ENCODE measurements around the gene SLC7A10. TPM values are rescaled to one million over a fixed set of nuclear protein-coding genes. Genes with fewer than 3 reads are reported as not detected.

Gene SLC7A10
- polyA plus RNA-seq, 1 donor from 2014 or later, result not detected

DNA sequence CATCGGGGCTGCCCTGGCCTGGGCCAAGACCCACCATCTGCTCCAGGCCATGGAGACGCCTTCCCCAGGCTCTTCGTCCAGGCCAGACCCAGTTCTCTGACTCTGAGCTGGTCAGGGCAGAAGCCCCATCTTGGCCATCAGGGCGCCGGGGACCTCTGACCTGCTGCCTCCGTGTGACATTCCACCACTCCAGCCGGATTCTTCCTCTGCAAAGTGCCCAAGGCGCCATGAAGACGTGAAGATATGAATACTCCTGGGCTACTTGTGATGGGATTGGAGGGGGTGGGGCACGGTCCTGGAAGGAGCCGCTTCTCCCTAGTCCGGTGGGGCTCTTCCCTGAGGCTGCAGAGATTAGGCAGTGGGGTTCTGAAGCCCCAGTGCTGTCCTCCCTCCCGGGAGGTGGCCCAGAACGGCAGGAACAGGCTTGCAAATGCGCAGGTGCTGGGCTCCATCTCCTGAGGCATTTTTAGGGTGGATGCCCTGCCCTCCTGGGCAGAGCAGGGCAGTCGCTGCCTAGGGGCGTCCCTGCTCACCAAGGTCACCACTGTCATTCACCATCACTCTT lies 26.0 kb upstream of the SLC7A10 start:
- no peaks in the 10 kb centered on the region for H3K36me3 ChIP-seq (ENCODE audit: insufficient read depth, low read length)
- H2AFZ ChIP-seq (ENCODE audit: low read depth, low read length), result no peak overlapping the region
- H3F3A ChIP-seq (ENCODE audit: insufficient read depth, low read length, poor library complexity, severe bottlenecking), result no peaks in the 10 kb centered on the region
- no peak overlapping the region for H3K4me2 ChIP-seq (ENCODE audit: low read length)
- H3K9me2 ChIP-seq (ENCODE audit: insufficient read depth, low read length), result no peaks in the 10 kb centered on the region
- no peak overlapping the region for H3K27ac ChIP-seq (ENCODE audit: low read length)
- TF ChIP-seq MXI1 (conservative IDR thresholded peaks at IDR 0.05; ENCODE audit: poor library complexity, severe bottlenecking) (no peak), EZH2 (IDR thresholded peaks at IDR 0.05; ENCODE audit: borderline replicate concordance, insufficient read depth, low read length, poor library complexity, severe bottlenecking) (no peak), RAD21 (conservative IDR thresholded peaks at IDR 0.05) (no peak), POLR2AphosphoS5 (IDR thresholded peaks at IDR 0.05) (no peak), EP300 (conservative IDR thresholded peaks at IDR 0.05; ENCODE audit: poor library complexity, severe bottlenecking) (no peak), SMC3 (conservative IDR thresholded peaks at IDR 0.05; ENCODE audit: poor library complexity) (no peak), TAF1 (IDR thresholded peaks at IDR 0.05; ENCODE audit: low read depth) (no peak)
- TF ChIP-seq, protein P1, sequence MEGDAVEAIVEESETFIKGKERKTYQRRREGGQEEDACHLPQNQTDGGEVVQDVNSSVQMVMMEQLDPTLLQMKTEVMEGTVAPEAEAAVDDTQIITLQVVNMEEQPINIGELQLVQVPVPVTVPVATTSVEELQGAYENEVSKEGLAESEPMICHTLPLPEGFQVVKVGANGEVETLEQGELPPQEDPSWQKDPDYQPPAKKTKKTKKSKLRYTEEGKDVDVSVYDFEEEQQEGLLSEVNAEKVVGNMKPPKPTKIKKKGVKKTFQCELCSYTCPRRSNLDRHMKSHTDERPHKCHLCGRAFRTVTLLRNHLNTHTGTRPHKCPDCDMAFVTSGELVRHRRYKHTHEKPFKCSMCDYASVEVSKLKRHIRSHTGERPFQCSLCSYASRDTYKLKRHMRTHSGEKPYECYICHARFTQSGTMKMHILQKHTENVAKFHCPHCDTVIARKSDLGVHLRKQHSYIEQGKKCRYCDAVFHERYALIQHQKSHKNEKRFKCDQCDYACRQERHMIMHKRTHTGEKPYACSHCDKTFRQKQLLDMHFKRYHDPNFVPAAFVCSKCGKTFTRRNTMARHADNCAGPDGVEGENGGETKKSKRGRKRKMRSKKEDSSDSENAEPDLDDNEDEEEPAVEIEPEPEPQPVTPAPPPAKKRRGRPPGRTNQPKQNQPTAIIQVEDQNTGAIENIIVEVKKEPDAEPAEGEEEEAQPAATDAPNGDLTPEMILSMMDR (IDR thresholded peaks at IDR 0.05; ENCODE audit: poor library complexity, severe bottlenecking), result no peak
- H3K9ac ChIP-seq (ENCODE audit: low read length), result no peak overlapping the region
- no peaks in the 10 kb centered on the region for H3K79me2 ChIP-seq (replicated peaks; ENCODE audit: insufficient read depth, low read length)
- H3K9me3 ChIP-seq (ENCODE audit: low read length), result no peaks in the 10 kb centered on the region
- H3K27me3 ChIP-seq (ENCODE audit: insufficient read depth, low read depth, low read length), result no peaks in the 10 kb centered on the region
- no peak overlapping the region for H3K4me3 ChIP-seq (ENCODE audit: low read length)
- H4K20me1 ChIP-seq (ENCODE audit: insufficient read depth), result no peaks in the 10 kb centered on the region

DNA sequence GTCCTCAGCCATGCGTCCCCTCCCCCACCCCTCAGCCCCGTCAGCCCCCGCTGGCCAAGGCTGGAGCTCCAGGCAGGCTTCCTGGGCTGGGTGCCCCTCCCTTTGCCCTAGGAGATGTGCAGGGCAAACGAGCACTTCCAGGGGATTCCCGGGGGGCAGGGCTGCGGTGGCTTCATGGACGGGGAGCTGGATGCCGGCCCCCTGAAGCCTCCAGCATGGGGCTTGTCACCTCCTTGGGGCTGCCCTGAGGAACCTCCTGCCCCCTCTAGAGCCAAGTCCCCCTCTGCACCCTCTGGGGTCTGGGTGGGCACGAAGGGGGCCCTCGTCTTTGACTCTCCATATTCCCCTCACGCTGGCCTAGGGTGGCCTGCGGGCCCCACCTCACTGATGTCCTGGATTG lies 25.4 kb upstream of the SLC7A10 start:
- no peak overlapping the region for H3K27ac ChIP-seq (ENCODE audit: low read length)
- H2AFZ ChIP-seq (ENCODE audit: low read depth, low read length), result no peak overlapping the region
- TF ChIP-seq, protein P1 (IDR thresholded peaks at IDR 0.05; ENCODE audit: poor library complexity, severe bottlenecking), result no peak
- TF ChIP-seq, protein P2, sequence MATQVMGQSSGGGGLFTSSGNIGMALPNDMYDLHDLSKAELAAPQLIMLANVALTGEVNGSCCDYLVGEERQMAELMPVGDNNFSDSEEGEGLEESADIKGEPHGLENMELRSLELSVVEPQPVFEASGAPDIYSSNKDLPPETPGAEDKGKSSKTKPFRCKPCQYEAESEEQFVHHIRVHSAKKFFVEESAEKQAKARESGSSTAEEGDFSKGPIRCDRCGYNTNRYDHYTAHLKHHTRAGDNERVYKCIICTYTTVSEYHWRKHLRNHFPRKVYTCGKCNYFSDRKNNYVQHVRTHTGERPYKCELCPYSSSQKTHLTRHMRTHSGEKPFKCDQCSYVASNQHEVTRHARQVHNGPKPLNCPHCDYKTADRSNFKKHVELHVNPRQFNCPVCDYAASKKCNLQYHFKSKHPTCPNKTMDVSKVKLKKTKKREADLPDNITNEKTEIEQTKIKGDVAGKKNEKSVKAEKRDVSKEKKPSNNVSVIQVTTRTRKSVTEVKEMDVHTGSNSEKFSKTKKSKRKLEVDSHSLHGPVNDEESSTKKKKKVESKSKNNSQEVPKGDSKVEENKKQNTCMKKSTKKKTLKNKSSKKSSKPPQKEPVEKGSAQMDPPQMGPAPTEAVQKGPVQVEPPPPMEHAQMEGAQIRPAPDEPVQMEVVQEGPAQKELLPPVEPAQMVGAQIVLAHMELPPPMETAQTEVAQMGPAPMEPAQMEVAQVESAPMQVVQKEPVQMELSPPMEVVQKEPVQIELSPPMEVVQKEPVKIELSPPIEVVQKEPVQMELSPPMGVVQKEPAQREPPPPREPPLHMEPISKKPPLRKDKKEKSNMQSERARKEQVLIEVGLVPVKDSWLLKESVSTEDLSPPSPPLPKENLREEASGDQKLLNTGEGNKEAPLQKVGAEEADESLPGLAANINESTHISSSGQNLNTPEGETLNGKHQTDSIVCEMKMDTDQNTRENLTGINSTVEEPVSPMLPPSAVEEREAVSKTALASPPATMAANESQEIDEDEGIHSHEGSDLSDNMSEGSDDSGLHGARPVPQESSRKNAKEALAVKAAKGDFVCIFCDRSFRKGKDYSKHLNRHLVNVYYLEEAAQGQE (IDR thresholded peaks at IDR 0.05; ENCODE audit: borderline replicate concordance), result no peak
- TF ChIP-seq RAD21 (conservative IDR thresholded peaks at IDR 0.05), result no peak
- no peak for TF ChIP-seq SMC3 (conservative IDR thresholded peaks at IDR 0.05; ENCODE audit: poor library complexity)
- no peak for TF ChIP-seq EP300 (conservative IDR thresholded peaks at IDR 0.05; ENCODE audit: poor library complexity, severe bottlenecking)
- no peak for TF ChIP-seq EZH2 (IDR thresholded peaks at IDR 0.05; ENCODE audit: borderline replicate concordance, insufficient read depth, low read length, poor library complexity, severe bottlenecking)
- no peak overlapping the region for H3K4me3 ChIP-seq (ENCODE audit: low read length)
- no peak overlapping the region for H3K9ac ChIP-seq (ENCODE audit: low read length)
- no peak overlapping the region for H3K4me2 ChIP-seq (ENCODE audit: low read length)
- no peaks in the 10 kb centered on the region for H3F3A ChIP-seq (ENCODE audit: insufficient read depth, low read length, poor library complexity, severe bottlenecking)
- H4K20me1 ChIP-seq (ENCODE audit: insufficient read depth), result no peaks in the 10 kb centered on the region
- no peaks in the 10 kb centered on the region for H3K79me2 ChIP-seq (replicated peaks; ENCODE audit: insufficient read depth, low read length)
- no peaks in the 10 kb centered on the region for H3K9me3 ChIP-seq (ENCODE audit: low read length)
- no peaks in the 10 kb centered on the region for H3K36me3 ChIP-seq (ENCODE audit: insufficient read depth, low read length)
- no peaks in the 10 kb centered on the region for H3K27me3 ChIP-seq (ENCODE audit: insufficient read depth, low read depth, low read length)
- H3K9me2 ChIP-seq (ENCODE audit: insufficient read depth, low read length), result no peaks in the 10 kb centered on the region

Data from neural cell (in vitro differentiated cells).